Sigmoid colon (tissue), 7 donors: ENCODE measurements around the gene POLE. TPM values are rescaled to one million over a fixed set of nuclear protein-coding genes. Genes with fewer than 3 reads are reported as not detected.
A peak's percentile ranks its signal among the peaks of the same experiment; 100 is the strongest.

Experiments used
- DNase-seq: peaks from one replicate; pipeline ENCODE4 v3.0.0-alpha.2; 2019
- H3K27ac ChIP-seq, 4 donors: fragments of 200-600 bp; sonication (generic); one replicate each; pipeline ENCODE4 v1.5.1; 2016 to 2019; ENCODE audit warnings: mild to moderate bottlenecking in 1 of 4
- H3K27me3 ChIP-seq, 3 donors: fragments of 200-600 bp; sonication (generic); one replicate each; pipeline ENCODE4 v1.5.1; 2019; ENCODE audit warnings: mild to moderate bottlenecking in 1 of 3
- H3K36me3 ChIP-seq, 4 donors: fragments of 200-600 bp; sonication (generic); one replicate each; pipeline ENCODE4 v1.5.1; 2016 to 2019
- H3K4me1 ChIP-seq, 4 donors: fragments of 200-600 bp; sonication (generic); one replicate each; pipeline ENCODE4 v1.5.1; 2017 to 2019
- H3K4me3 ChIP-seq, 4 donors: fragments of 200-600 bp; sonication (generic); one replicate each; pipeline ENCODE4 v1.5.1; 2017 to 2019; ENCODE audit warnings: mild to moderate bottlenecking in 2 of 4, moderate library complexity in 1 of 4
- H3K9me3 ChIP-seq, 4 donors: fragments of 200-600 bp in 3 of 4; sonication (generic) in 3 of 4; one replicate each; pipeline versions ENCODE4 v1.5.1 to v1.6.1; 2013 to 2019
- EP300 ChIP-seq, 4 donors: sonication (generic); formaldehyde crosslinking; IDR thresholded peaks; one replicate each; pipeline ENCODE4 v1.6.1; 2017; ENCODE audit warnings: antibody characterized with exemption in 4 of 4
- POLR2A ChIP-seq, 2 donors: fragments of 450-650 bp; IDR thresholded peaks; one replicate each; pipeline ENCODE4 v1.6.1; 2016; ENCODE audit warnings: antibody characterized with exemption in 2 of 2, mild to moderate bottlenecking in 2 of 2, moderate library complexity in 2 of 2
- POLR2AphosphoS5 ChIP-seq, 4 donors: sonication (generic); formaldehyde crosslinking; IDR thresholded peaks; one replicate each; pipeline ENCODE4 v1.6.1; 2017; ENCODE audit warnings: antibody characterized with exemption in 4 of 4
- WGBS, 2 donors: extraction: QIAGEN DNeasy Blood & Tissue Kit; methylation state at CpG; one replicate each; pipeline ENCODE4 v1.1.7; 2013; 5-methylcytosine and 5-hydroxymethylcytosine counted together
- intact Hi-C: fragments of 100-400 bp; cut with DNase I; formaldehyde crosslinking; loops from one replicate; pipeline ENCODE4 v1.15.1; 2023
- polyA plus RNA-seq, 3 donors: library from polyadenylated mRNA; stranded (reverse); fragments of 200-250 nt; gene quantifications; one replicate each; pipeline ENCODE4 v1.2.3, GENCODE V29; 2013
- total RNA-seq, 4 donors: library from RNA; depleted of rRNA; stranded (reverse); fragments of >200 nt; gene quantifications; one replicate each; pipeline ENCODE4 v1.1.0, GENCODE V29; 2016
- TF ChIP-seq, protein P1 (sequence below), 4 experiments: fragments of 450-650 bp in 3 of 4; fragments of 200-600 bp in 1 of 4; IDR thresholded peaks; one replicate each; pipeline ENCODE4 v1.5.1; 2016 to 2019; ENCODE audit warnings: antibody characterized with exemption in 4 of 4, mild to moderate bottlenecking in 3 of 4, moderate library complexity in 2 of 4
- donor health status: healthy with polysubstance abuse.
- donor health status: Bipolar disorder and iron deficiency.
- donor health status: healthy.

Gene POLE
- total and polyA plus RNA-seq, 7 donors, result 11.1 to 37.4 (median 32.9) TPM

DNA sequence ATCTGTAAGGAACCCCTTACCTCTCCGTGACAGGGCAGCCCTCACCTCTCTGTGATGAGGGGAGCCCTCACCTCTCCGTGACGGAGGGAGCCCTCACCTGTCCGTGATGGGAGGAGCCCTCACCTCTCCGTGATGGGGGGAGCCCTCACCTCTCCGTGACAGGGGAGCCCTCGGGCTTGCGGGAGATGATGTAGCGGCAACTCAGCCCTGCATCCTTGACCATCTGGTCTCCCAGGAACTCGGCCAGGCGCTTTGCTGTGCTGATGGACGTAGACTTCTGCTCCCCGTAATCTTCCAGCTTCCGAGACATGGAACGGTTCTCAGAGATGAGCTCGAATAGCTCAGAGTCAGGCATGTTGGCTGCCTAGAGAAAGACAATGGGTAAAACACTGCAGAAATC lies 28.0 kb downstream of the POLE start:
- no peaks in the 10 kb centered on the region for H3K9me3 ChIP-seq
- H3K36me3 ChIP-seq, result peaks cover 6 to 97% (median 42%) of the 10 kb centered on the region in 4 donors
- peak; percentile 42 for DNase-seq
- intact Hi-C loops, result no loop called here
- TF ChIP-seq POLR2A (IDR thresholded peaks at IDR 0.05) (no peak), POLR2AphosphoS5 (IDR thresholded peaks at IDR 0.05) (no peak), EP300 (IDR thresholded peaks at IDR 0.05) (no peak)
- TF ChIP-seq, protein P1, sequence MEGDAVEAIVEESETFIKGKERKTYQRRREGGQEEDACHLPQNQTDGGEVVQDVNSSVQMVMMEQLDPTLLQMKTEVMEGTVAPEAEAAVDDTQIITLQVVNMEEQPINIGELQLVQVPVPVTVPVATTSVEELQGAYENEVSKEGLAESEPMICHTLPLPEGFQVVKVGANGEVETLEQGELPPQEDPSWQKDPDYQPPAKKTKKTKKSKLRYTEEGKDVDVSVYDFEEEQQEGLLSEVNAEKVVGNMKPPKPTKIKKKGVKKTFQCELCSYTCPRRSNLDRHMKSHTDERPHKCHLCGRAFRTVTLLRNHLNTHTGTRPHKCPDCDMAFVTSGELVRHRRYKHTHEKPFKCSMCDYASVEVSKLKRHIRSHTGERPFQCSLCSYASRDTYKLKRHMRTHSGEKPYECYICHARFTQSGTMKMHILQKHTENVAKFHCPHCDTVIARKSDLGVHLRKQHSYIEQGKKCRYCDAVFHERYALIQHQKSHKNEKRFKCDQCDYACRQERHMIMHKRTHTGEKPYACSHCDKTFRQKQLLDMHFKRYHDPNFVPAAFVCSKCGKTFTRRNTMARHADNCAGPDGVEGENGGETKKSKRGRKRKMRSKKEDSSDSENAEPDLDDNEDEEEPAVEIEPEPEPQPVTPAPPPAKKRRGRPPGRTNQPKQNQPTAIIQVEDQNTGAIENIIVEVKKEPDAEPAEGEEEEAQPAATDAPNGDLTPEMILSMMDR (IDR thresholded peaks at IDR 0.05), result no peak
- H3K27me3 ChIP-seq, result no peaks in the 10 kb centered on the region
- WGBS, 2 donors, result 92 to 97% methylated on average over 16 of the region's 16 CpGs
- no peak overlapping the region for H3K27ac ChIP-seq
- no peak overlapping the region for H3K4me3 ChIP-seq
- no peaks in the 10 kb centered on the region for H3K4me1 ChIP-seq

DNA sequence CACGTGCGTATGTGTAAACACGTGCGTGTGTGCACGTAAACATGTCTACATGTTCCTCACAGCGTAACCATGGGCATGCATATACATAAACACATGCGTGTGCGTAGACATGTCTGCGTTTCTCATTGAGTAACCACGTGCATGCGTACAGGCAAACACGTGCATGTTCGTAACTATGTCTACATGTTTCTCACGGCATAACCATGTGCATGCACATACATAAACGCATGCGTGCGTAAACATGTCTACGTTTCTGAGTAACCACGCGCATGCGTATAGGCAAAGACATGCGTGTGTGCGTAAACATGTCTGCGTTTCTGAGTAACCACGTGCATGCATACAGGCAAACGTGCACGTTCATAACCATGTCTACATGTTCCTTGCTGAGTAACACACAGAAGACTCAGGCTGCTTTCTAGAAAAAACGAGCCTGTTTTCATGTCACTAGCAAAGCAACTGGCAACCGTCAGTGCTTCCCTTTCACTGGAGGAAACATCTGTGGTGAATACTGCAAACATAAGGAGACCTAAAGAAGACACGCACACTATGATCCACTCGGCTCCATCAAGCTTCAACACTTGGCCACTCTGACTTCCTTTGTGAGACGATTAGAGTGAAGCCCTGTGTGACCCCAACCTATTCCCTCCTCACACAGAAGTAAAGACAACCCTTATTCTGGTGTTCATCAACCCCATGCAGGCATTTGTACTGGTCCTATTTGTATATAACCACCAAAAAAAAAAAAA lies 28.8 kb downstream of the POLE start:
- intact Hi-C loops, result no loop called here
- Histone ChIP-seq H3K27ac (no peak overlapping the region), H3K4me1 (no peaks in the 10 kb centered on the region), H3K36me3 (peaks cover 6 to 97% (median 39%) of the 10 kb centered on the region in 4 donors), H3K9me3 (no peaks in the 10 kb centered on the region), H3K4me3 (no peak overlapping the region), H3K27me3 (no peaks in the 10 kb centered on the region)
- peak; percentile 12 for DNase-seq
- 85 to 95% methylated on average over 32 of the region's 32 CpGs for WGBS, 2 donors
- TF ChIP-seq EP300 (IDR thresholded peaks at IDR 0.05) (no peak), POLR2A (IDR thresholded peaks at IDR 0.05) (no peak), POLR2AphosphoS5 (IDR thresholded peaks at IDR 0.05) (no peak)
- TF ChIP-seq, protein P1 (IDR thresholded peaks at IDR 0.05), result no peak

DNA sequence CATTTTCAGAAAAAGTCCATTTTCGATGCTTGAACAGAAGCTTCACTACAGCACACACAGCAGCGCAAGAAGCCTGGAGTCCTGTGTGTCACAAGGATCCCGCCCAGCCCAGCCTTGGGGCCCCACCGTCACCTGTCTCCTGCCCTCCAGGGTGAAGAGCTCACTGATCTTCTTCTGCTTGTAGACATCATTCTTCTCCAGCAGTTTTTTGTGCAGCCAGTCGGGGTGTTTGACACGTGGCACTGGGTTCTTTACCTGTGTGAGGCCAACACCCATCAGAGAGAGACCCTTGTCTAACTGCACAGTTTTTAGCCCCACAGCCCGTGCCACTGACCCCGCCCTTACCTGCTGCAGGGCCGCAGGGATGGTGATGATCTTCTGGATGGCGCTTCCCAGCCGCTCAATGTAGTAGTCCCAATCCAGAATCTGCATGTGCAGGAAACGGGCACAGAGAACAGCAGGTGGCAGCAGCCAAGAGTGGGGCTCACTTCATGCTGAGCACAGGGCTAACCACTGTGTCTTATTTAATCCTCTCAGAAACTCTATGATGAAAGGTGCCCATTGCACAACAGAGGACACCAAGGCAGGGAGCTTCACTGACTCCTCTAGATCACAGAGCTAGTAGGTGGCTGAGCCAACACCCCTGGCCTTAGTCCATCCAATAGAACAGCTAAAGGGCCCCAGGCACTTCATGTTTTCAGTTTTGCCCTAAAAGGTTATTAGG lies 30.0 kb downstream of the POLE start:
- H3K4me1 ChIP-seq, result no peaks in the 10 kb centered on the region
- WGBS, 2 donors, result 94 to 96% methylated on average over 12 of the region's 12 CpGs
- no peaks in the 10 kb centered on the region for H3K27me3 ChIP-seq
- H3K27ac ChIP-seq, result no peak overlapping the region
- TF ChIP-seq POLR2AphosphoS5 (IDR thresholded peaks at IDR 0.05) (no peak), POLR2A (IDR thresholded peaks at IDR 0.05) (no peak), EP300 (IDR thresholded peaks at IDR 0.05) (no peak)
- TF ChIP-seq, protein P1 (IDR thresholded peaks at IDR 0.05), result no peak
- H3K9me3 ChIP-seq, result no peaks in the 10 kb centered on the region
- intact Hi-C loops, result no loop called here
- H3K36me3 ChIP-seq, result peaks cover 6 to 98% (median 37%) of the 10 kb centered on the region in 4 donors
- no peak overlapping the region for H3K4me3 ChIP-seq
- no peak for DNase-seq

DNA sequence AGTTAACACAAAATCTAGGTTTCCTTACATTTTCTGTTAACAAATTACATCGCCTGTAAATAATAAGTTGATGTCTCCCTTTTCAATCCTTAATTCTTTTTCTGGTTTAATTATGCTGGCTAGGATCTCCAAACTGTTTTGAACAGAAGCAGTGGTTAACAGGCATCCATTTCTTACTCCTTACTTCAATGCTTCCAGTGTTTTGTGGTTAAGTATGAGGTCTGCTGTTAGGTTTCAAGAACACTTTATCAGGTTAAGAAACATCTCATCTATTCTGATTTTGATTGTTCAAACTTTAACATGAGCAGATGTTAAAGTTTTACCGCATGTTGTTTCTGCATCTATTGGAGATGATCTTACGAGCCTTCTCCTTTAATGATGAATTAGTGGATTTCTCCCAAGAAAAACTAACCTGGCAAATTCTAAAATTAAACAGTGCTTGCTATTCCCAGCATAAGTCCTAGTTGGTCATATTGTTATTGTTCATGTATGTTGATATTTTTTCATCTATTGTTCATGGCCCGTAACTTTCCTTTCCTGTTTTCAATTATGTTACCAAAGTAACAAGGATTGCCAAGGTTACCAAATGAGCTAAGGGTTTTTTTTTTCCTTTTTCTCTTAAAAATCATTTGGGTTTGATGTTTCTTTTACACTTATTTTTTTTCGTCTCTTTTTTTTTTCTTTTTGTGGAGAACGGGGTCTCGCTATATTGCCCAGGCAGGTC lies 33.4 kb downstream of the POLE start:
- no peak overlapping the region for H3K4me3 ChIP-seq
- TF ChIP-seq EP300 (IDR thresholded peaks at IDR 0.05), result no peak
- no peak for TF ChIP-seq POLR2AphosphoS5 (IDR thresholded peaks at IDR 0.05)
- TF ChIP-seq POLR2A (IDR thresholded peaks at IDR 0.05), result no peak
- TF ChIP-seq, protein P1 (IDR thresholded peaks at IDR 0.05), result no peak
- 93 to 95% methylated on average over 7 of the region's 7 CpGs for WGBS, 2 donors
- H3K36me3 ChIP-seq, result peaks cover 6 to 87% (median 23%) of the 10 kb centered on the region in 4 donors
- H3K27ac ChIP-seq, result no peak overlapping the region
- no peaks in the 10 kb centered on the region for H3K9me3 ChIP-seq
- DNase-seq, result no peak
- H3K4me1 ChIP-seq, result no peaks in the 10 kb centered on the region
- no peaks in the 10 kb centered on the region for H3K27me3 ChIP-seq
- intact Hi-C loops, result no loop called here
